Fibroblast of peridontal ligament (primary cell): ENCODE data around the gene OPRD1.
"Not testable (repeated sequence)": the region's sequence is repeated elsewhere in the genome, so short reads cannot be mapped to it uniquely, and the experiment has no call there.

ENCODE experiments used
- DNase-seq: peaks from one replicate; pipeline ENCODE4 v3.0.0-alpha.2; 2010; ENCODE audit errors: extremely low read depth

OPRD1 gene

GRCh38 chr1:28801461-28801860, 10.5 kb upstream of the OPRD1 start:
- no peak for DNase-seq

- DNase-seq = no peak
Measured at GRCh38 chr1:28803051-28803450, 8.9 kb upstream of the OPRD1 start.

DNA sequence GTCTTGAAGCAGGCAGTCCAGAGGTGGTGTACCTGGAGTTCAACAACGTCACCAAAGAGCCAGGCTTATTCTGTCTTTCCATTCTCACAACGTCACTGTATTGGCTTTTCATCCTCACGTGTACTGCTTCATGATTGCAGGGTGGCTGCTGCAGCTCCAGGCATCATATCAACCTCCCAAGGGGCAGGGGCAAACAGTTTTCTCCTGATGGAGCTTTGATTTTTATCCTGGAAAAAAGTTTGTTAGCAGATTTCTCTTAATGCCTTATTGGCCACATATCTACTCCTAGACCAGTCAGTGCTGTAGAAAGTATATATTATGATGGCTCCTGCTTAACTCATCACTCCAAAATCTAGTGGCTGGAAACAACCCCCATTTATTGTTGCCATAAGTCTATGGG, 8.3 kb upstream of the OPRD1 start:
- no peak for DNase-seq

GRCh38 chr1:28804071-28804470, 7.9 kb upstream of the OPRD1 start:
- DNase-seq = no peak

- no peak for DNase-seq
Measured at GRCh38 chr1:28807046-28807445, 4.9 kb upstream of the OPRD1 start.

- no peak for DNase-seq
Measured at GRCh38 chr1:28807986-28808385, 4.0 kb upstream of the OPRD1 start.

DNA sequence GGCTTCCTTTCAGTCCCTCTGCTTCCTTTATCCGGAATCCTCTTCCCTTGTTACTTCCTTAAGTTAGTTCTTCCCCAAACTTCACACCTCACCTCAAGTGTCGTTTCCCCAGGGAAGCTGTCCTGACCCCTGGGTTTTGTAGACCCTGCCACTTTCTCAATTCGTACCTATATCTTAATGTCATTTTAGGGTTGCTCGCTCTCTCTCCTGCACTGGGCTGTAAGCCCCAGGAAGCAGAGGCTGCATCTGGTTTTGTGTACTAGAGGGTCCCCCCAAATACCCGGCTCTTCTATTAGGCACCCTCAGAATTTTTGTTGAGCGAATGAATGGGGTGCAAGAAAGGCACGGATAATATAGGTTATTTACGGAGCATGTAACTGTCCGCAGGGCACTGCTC, 603 bp upstream of the OPRD1 start:
- DNase-seq = no peak

GRCh38 chr1:28812669-28813468, 899 bp downstream of the OPRD1 start:
- no peak for DNase-seq

GRCh38 chr1:28813931-28814465, 2.0 kb downstream of the OPRD1 start:
- DNase-seq = no peak

DNA sequence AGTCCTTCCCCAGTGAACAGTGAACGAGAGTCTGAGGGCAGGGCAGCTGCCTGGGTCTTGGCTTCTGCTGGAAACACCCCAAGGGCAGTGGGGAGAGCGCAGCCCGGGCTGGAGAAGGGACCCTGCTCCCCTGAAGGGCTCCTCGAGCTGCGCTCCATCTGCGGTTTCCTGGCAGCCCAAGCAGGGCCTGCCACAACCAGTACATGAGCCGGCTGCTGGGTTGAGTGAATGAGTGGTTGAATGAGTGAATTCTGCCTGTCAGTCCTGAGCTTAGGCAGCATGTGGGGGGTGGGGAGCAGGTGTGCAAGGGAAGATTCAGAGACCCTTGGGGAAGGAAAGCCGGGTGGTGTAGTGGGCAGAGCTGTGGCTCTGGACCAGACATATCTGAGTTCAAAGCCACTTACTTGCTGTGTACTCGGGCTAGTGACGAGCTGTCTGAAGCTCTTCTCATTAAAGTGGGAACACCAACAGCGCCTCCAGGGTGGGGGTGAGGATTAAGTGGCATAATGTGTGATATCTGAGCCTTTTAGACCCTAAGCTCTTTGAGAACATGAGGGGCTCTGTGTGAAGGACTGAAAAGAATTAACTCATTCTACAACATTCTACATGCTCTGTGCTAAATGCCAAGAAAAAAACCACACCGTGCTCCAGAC, 3.7 kb downstream of the OPRD1 start:
- no peak for DNase-seq

DNA sequence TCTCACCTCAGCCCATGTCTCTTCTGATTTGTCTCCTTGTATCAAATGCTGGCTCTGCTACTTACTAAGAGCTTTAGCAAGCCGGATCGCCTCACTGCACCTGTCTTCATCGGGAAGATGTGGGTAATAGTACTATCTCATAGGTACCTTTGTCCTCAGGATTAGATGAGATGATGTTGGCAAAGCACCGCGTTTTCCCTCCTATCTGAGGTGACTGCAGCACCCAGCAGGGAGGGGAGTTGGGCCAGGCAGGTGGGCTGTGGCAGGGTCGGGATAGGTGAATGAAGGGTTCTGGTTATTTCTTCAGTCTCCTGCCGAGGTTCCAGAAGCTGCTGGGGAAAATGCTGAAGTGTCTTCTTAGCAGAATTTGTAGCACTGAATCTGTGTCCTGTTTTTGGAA, 5.2 kb downstream of the OPRD1 start:
- DNase-seq = no peak

GRCh38 chr1:28819020-28819419, 7.0 kb downstream of the OPRD1 start:
- no peak for DNase-seq

DNA sequence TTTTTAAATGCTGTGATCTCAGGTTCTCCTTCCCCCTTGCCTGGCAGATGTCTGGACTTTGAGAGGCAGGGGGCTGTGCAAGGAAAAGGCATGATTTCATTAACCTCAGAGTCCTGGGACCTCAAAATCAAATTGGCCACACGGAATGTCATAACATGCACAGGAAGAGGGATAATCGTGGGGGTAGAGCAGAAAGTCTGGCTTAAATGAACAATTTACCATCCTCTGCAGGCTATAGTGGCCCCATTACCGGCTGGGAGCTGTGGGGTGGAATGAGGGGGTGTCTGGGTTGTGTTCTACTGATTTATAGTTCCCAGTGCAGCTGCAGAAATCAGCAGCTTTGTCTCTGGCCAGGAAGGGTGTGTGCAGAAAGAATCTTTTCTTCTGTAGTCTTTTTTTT, 10.8 kb downstream of the OPRD1 start:
- no peak for DNase-seq

GRCh38 chr1:28824061-28824460, 12.1 kb downstream of the OPRD1 start:
- DNase-seq = peak; percentile 10

DNA sequence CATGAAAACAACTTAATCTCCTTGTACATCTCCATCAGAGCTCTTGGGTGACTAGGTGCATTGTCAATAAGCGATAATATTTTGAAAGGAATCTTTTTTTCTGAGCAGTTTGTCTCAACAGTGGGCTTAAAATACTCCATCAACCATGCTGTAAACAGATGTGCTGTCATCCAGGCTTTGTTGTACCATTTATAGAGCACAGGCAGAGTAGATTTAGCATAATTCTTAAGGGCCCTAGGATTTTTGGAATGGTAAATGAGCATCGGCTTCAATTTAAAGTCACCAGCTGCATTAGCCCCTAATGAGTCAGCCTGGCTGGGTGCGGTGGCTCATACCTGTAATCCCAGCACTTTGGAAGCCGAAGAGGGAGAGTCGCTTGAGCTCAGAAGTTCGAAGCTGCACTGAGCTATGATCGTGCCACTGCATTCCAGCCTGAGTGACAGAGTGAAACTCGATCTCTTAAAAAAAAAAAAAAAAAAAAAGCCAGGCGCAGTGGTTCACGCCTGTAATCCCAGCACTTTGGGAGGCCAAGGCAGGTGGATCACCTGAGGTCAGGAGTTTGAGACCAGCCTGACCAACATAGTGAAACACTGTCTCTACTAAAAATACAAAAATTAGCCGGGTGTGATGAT, 16.4 kb downstream of the OPRD1 start:
- DNase-seq = not testable (repeated sequence)

GRCh38 chr1:28830814-28831213, 18.8 kb downstream of the OPRD1 start:
- DNase-seq = no peak

DNA sequence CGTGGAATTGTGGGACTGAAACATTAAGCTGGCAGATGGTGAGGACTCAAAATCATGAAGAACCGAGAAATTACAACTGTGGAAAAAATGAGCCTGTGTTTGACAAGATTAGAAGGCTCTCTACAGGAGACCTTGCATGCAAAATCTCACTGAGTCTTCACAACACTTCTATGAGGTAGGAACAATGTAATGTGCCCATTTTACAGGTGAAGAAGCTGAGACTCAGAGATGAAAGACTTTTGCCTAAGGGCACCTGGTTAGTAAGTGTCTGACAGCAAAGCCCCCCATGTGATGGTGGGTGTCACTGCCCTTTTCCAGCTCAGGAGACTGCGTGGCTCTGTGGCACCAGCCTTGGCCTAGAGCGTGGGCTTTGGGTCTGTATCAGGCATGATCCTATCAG, 21.0 kb downstream of the OPRD1 start:
- no peak for DNase-seq

DNA sequence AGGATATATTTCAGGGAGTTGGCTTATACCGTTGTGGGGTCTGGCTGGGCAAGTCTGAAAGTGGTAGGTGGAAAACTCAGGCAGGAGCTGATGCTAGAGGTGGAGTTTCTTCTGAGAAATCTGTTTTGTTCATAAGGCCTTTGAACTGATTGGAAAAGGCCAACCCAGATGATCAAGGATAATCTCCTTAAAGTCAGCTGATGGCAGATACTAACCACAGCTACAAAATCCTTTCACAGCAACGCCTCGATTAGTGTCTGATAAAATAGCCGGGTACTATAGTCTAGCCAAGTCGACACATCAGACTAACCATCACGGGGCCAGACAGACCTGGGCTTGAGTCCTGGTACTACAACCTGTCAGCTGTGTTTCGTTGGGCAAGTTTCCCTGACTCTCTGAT, 21.4 kb downstream of the OPRD1 start:
- no peak for DNase-seq

DNA sequence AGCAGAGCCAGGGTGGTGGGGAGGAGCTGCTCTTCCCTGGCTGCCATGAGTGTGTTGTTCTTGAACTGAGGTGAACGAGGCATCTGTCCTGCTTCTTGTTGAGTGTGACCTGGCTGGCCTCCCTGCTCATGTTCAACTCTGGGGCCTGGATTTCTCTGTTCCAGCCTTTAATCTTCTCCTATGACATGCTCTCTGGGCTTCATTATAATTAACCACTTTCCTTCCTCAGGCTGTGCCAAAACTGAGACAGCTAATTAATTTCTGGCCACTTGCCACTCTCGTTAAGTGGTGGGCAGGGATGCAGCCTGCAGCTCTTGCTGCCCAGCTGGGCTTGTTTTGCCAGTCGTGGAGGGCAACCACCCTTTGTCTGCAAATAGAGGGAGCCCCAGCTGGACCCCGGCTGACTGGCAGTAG, 23.3 kb downstream of the OPRD1 start:
- DNase-seq = no peak

DNA sequence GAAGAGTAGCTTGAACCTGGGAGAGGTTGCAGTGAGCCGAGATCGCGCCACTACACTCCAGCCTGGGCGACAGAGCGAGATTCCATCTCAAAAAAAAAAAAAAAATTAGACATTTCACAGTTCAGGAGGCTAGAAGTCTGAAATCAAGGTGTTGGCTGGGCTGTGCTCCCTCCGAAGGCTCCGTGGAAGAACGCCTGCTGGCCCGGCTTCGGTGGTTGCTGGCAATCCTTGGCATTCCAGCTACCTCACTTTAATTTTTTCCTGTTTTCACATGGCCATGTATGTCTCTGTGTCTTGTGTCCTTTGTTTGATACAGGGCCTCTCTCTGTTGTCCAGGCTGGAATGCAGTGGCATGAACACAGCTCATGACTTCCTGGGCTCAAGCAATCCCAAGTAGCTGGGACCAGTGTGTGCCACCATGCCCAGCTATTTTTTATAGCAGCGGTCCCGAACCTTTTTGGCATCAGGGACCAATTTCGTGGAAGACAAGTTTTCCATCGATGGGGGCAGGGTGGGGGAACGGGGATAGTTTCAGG, 24.5 kb downstream of the OPRD1 start:
- no peak for DNase-seq

GRCh38 chr1:28840928-28841544, 29.1 kb downstream of the OPRD1 start:
- DNase-seq = no peak
